Measurements from ENCODE around the gene PRUNE2. TPM values are rescaled to one million over a fixed set of nuclear protein-coding genes. Genes with fewer than 3 reads are reported as not detected.

The PRUNE2 gene
- total RNA-seq, 1 donor from 2014 or later = 7.8 TPM

GRCh38 chr9:76592974-76593347 lies 313.0 kb downstream of the PRUNE2 start:
- no peak overlapping the region for H3K27ac ChIP-seq (ENCODE audit: low read depth, low read length)
- H3K4me1 ChIP-seq (ENCODE audit: control insufficient read depth in 3 of 3, insufficient read depth in 3 of 3, low read length in 3 of 3) = peaks cover 0 to 2% (median 0%) of the 10 kb centered on the region in 3 donors
- H3K4me3 ChIP-seq (ENCODE audit: low read length in 3 of 3) = no peak overlapping the region

GRCh38 chr9:76592091-76592973 lies 313.6 kb downstream of the PRUNE2 start:
- no peak overlapping the region for H3K27ac ChIP-seq (ENCODE audit: low read depth, low read length)
- peaks cover 0 to 2% (median 0%) of the 10 kb centered on the region in 3 donors for H3K4me1 ChIP-seq (ENCODE audit: control insufficient read depth in 3 of 3, insufficient read depth in 3 of 3, low read length in 3 of 3)
- no peaks in the 10 kb centered on the region for H3K36me3 ChIP-seq (ENCODE audit: control insufficient read depth in 3 of 3, insufficient read depth in 3 of 3, low read length in 3 of 3)
- H3K4me3 ChIP-seq (ENCODE audit: low read length in 3 of 3) = no peak overlapping the region
- no peak overlapping the region for H3K9ac ChIP-seq (ENCODE audit: low read depth in 1 of 3, low read length in 3 of 3)
- H3K9me3 ChIP-seq (ENCODE audit: control insufficient read depth in 3 of 3, low read length in 3 of 3) = no peaks in the 10 kb centered on the region
- no peaks in the 10 kb centered on the region for H3K27me3 ChIP-seq (ENCODE audit: control insufficient read depth in 3 of 3, insufficient read depth in 3 of 3, low read length in 3 of 3)

More at GRCh38 chr9:76592974-76593347, 313.0 kb downstream of the PRUNE2 start:
- no peaks in the 10 kb centered on the region for H3K36me3 ChIP-seq (ENCODE audit: control insufficient read depth in 3 of 3, insufficient read depth in 3 of 3, low read length in 3 of 3)
- no peaks in the 10 kb centered on the region for H3K27me3 ChIP-seq (ENCODE audit: control insufficient read depth in 3 of 3, insufficient read depth in 3 of 3, low read length in 3 of 3)
- H3K9ac ChIP-seq (ENCODE audit: low read depth in 1 of 3, low read length in 3 of 3) = no peak overlapping the region
- no peaks in the 10 kb centered on the region for H3K9me3 ChIP-seq (ENCODE audit: control insufficient read depth in 3 of 3, low read length in 3 of 3)

- Histone ChIP-seq H3K4me3 (ENCODE audit: low read length in 3 of 3) (no peak overlapping the region), H3K9ac (ENCODE audit: low read depth in 1 of 3, low read length in 3 of 3) (no peak overlapping the region), H3K27ac (ENCODE audit: low read depth, low read length) (no peak overlapping the region), H3K9me3 (ENCODE audit: control insufficient read depth in 3 of 3, low read length in 3 of 3) (no peaks in the 10 kb centered on the region), H3K36me3 (ENCODE audit: control insufficient read depth in 3 of 3, insufficient read depth in 3 of 3, low read length in 3 of 3) (no peaks in the 10 kb centered on the region), H3K27me3 (ENCODE audit: control insufficient read depth in 3 of 3, insufficient read depth in 3 of 3, low read length in 3 of 3) (no peaks in the 10 kb centered on the region), H3K4me1 (ENCODE audit: control insufficient read depth in 3 of 3, insufficient read depth in 3 of 3, low read length in 3 of 3) (peaks cover 0 to 2% (median 0%) of the 10 kb centered on the region in 3 donors)
Observed at GRCh38 chr9:76591256-76591950, 314.5 kb downstream of the PRUNE2 start.

- Histone ChIP-seq H3K4me1 (ENCODE audit: control insufficient read depth in 3 of 3, insufficient read depth in 3 of 3, low read length in 3 of 3) (peaks cover 0 to 2% (median 0%) of the 10 kb centered on the region in 3 donors), H3K9me3 (ENCODE audit: control insufficient read depth in 3 of 3, low read length in 3 of 3) (no peaks in the 10 kb centered on the region), H3K9ac (ENCODE audit: low read depth in 1 of 3, low read length in 3 of 3) (no peak overlapping the region), H3K27ac (ENCODE audit: low read depth, low read length) (no peak overlapping the region), H3K27me3 (ENCODE audit: control insufficient read depth in 3 of 3, insufficient read depth in 3 of 3, low read length in 3 of 3) (no peaks in the 10 kb centered on the region), H3K4me3 (ENCODE audit: low read length in 3 of 3) (no peak overlapping the region), H3K36me3 (ENCODE audit: control insufficient read depth in 3 of 3, insufficient read depth in 3 of 3, low read length in 3 of 3) (no peaks in the 10 kb centered on the region)
Observed at GRCh38 chr9:76588316-76588715, 317.6 kb downstream of the PRUNE2 start.

- no peaks in the 10 kb centered on the region for H3K9me3 ChIP-seq (ENCODE audit: control insufficient read depth in 3 of 3, low read length in 3 of 3)
- no peak overlapping the region for H3K9ac ChIP-seq (ENCODE audit: low read depth in 1 of 3, low read length in 3 of 3)
- no peak overlapping the region for H3K27ac ChIP-seq (ENCODE audit: low read depth, low read length)
- H3K4me1 ChIP-seq (ENCODE audit: control insufficient read depth in 3 of 3, insufficient read depth in 3 of 3, low read length in 3 of 3) = no peaks in the 10 kb centered on the region
- H3K36me3 ChIP-seq (ENCODE audit: control insufficient read depth in 3 of 3, insufficient read depth in 3 of 3, low read length in 3 of 3) = no peaks in the 10 kb centered on the region
- H3K4me3 ChIP-seq (ENCODE audit: low read length in 3 of 3) = no peak overlapping the region
- H3K27me3 ChIP-seq (ENCODE audit: control insufficient read depth in 3 of 3, insufficient read depth in 3 of 3, low read length in 3 of 3) = no peaks in the 10 kb centered on the region
Observed at GRCh38 chr9:76586390-76587314, 319.3 kb downstream of the PRUNE2 start.

- Histone ChIP-seq H3K4me1 (ENCODE audit: control insufficient read depth in 3 of 3, insufficient read depth in 3 of 3, low read length in 3 of 3) (no peaks in the 10 kb centered on the region), H3K9me3 (ENCODE audit: control insufficient read depth in 3 of 3, low read length in 3 of 3) (no peaks in the 10 kb centered on the region), H3K27ac (ENCODE audit: low read depth, low read length) (no peak overlapping the region), H3K27me3 (ENCODE audit: control insufficient read depth in 3 of 3, insufficient read depth in 3 of 3, low read length in 3 of 3) (no peaks in the 10 kb centered on the region), H3K4me3 (ENCODE audit: low read length in 3 of 3) (no peak overlapping the region), H3K36me3 (ENCODE audit: control insufficient read depth in 3 of 3, insufficient read depth in 3 of 3, low read length in 3 of 3) (no peaks in the 10 kb centered on the region), H3K9ac (ENCODE audit: low read depth in 1 of 3, low read length in 3 of 3) (no peak overlapping the region)
Observed at GRCh38 chr9:76585487-76586389, 320.2 kb downstream of the PRUNE2 start.

- H3K4me1 ChIP-seq (ENCODE audit: control insufficient read depth in 3 of 3, insufficient read depth in 3 of 3, low read length in 3 of 3) = no peaks in the 10 kb centered on the region
- no peak overlapping the region for H3K9ac ChIP-seq (ENCODE audit: low read depth in 1 of 3, low read length in 3 of 3)
- no peak overlapping the region for H3K4me3 ChIP-seq (ENCODE audit: low read length in 3 of 3)
- H3K9me3 ChIP-seq (ENCODE audit: control insufficient read depth in 3 of 3, low read length in 3 of 3) = no peaks in the 10 kb centered on the region
- no peaks in the 10 kb centered on the region for H3K36me3 ChIP-seq (ENCODE audit: control insufficient read depth in 3 of 3, insufficient read depth in 3 of 3, low read length in 3 of 3)
- no peak overlapping the region for H3K27ac ChIP-seq (ENCODE audit: low read depth, low read length)
- H3K27me3 ChIP-seq (ENCODE audit: control insufficient read depth in 3 of 3, insufficient read depth in 3 of 3, low read length in 3 of 3) = no peaks in the 10 kb centered on the region
Observed at GRCh38 chr9:76583256-76583655, 322.7 kb downstream of the PRUNE2 start.

- no peak overlapping the region for H3K4me3 ChIP-seq (ENCODE audit: low read length in 3 of 3)
- H3K9ac ChIP-seq (ENCODE audit: low read depth in 1 of 3, low read length in 3 of 3) = no peak overlapping the region
- no peak overlapping the region for H3K27ac ChIP-seq (ENCODE audit: low read depth, low read length)
- H3K9me3 ChIP-seq (ENCODE audit: control insufficient read depth in 3 of 3, low read length in 3 of 3) = no peaks in the 10 kb centered on the region
- H3K27me3 ChIP-seq (ENCODE audit: control insufficient read depth in 3 of 3, insufficient read depth in 3 of 3, low read length in 3 of 3) = no peaks in the 10 kb centered on the region
- H3K36me3 ChIP-seq (ENCODE audit: control insufficient read depth in 3 of 3, insufficient read depth in 3 of 3, low read length in 3 of 3) = no peaks in the 10 kb centered on the region
- H3K4me1 ChIP-seq (ENCODE audit: control insufficient read depth in 3 of 3, insufficient read depth in 3 of 3, low read length in 3 of 3) = no peaks in the 10 kb centered on the region
Observed at GRCh38 chr9:76581731-76582130, 324.2 kb downstream of the PRUNE2 start.

GRCh38 chr9:76580820-76581219 lies 325.1 kb downstream of the PRUNE2 start:
- no peak overlapping the region for H3K9ac ChIP-seq (ENCODE audit: low read depth in 1 of 3, low read length in 3 of 3)
- no peaks in the 10 kb centered on the region for H3K4me1 ChIP-seq (ENCODE audit: control insufficient read depth in 3 of 3, insufficient read depth in 3 of 3, low read length in 3 of 3)
- H3K27me3 ChIP-seq (ENCODE audit: control insufficient read depth in 3 of 3, insufficient read depth in 3 of 3, low read length in 3 of 3) = no peaks in the 10 kb centered on the region
- no peak overlapping the region for H3K27ac ChIP-seq (ENCODE audit: low read depth, low read length)
- no peaks in the 10 kb centered on the region for H3K36me3 ChIP-seq (ENCODE audit: control insufficient read depth in 3 of 3, insufficient read depth in 3 of 3, low read length in 3 of 3)
- H3K9me3 ChIP-seq (ENCODE audit: control insufficient read depth in 3 of 3, low read length in 3 of 3) = no peaks in the 10 kb centered on the region
- no peak overlapping the region for H3K4me3 ChIP-seq (ENCODE audit: low read length in 3 of 3)

All from skeletal muscle tissue (tissue), 4 donors.